ENCODE measurements around the gene NELFA.

NELFA gene

DNA sequence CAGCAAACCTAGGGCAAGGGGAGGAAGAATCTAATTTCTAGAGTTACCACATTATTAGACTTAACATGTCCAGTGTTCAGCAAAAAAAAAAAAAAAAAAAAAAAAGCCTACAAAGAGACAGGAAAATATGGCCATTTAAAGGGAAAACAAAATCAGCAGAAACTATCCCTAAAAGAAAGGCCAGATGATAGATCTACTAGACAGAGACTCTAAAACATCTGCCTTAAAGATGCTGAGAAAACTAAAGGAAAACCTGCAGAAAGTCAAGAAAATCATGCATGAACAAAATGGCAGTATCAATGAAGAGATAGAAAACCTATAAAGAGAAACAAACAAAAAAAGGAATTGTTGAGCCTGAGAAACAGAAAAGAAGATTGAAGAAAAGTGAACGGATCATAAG, 43.8 kb downstream of the NELFA start:
- no peak for DNase-seq (ENCODE audit: low read depth, low spot score)

DNA sequence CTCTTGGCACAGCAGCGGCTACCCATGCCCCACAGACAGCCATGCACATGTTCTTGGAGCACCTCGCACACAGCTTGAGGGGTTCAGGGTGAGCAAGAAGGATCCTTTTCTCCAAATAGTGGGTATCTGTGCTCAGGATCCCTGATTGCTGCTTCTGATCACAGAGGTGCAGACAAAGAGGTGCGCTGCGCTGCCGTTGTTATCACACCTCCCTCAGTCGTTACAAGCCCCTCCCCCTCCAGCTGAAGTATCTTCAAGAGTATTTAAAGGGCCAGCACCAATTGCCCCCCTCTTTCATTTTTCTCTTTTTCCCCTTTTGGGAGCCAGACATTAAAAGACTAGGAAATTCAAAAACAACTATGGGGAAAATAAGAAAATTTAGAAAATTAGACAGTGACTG, 44.3 kb downstream of the NELFA start:
- no peak for DNase-seq (ENCODE audit: low read depth, low spot score)

DNA sequence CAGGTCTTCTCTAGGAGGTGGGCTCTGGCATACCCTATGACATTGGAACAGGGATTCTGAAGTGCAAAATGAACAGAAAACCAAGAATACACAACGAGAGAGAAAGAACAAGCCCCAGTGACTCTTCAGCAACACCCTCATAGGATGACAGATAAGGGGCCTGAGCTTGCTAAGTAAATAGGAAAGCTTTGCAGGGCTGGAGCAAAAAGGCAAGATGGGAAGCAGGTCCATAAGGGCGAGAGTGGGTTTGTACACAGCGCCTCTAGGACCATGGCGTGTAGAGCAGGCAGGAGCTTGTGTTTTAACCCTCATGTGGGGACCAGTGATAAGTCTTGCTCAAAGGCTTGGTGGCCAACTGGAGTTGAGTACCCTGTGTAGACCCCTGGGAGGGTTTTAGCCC, 45.8 kb downstream of the NELFA start:
- DNase-seq (ENCODE audit: low read depth, low spot score), result no peak

- DNase-seq (ENCODE audit: low read depth, low spot score), result no peak
Measured at GRCh38 chr4:1961563-1961962, 47.2 kb downstream of the NELFA start.

DNA sequence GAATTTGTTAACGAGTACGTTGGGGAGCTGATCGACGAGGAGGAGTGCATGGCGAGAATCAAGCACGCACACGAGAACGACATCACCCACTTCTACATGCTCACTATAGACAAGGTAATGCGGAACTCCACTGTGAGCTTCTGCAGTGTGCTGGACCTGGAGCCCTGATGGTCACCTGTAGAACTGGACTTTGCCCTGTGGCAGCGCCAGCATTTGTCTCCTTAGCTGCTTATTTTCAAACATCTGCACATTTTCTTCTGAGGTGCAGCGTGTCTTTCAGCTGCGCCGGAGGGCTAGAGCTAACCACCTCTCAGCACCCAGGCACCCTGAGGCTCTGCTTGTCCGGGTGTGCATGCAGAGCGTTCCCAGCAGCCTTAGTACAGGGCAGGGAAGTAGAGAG, 47.7 kb downstream of the NELFA start:
- DNase-seq (ENCODE audit: low read depth, low spot score), result no peak

- DNase-seq (ENCODE audit: low read depth, low spot score), result no peak
Measured at GRCh38 chr4:1960170-1960825, 48.5 kb downstream of the NELFA start.

GRCh38 chr4:1959104-1959384, 49.7 kb downstream of the NELFA start:
- no peak for DNase-seq (ENCODE audit: low read depth, low spot score)

DNA sequence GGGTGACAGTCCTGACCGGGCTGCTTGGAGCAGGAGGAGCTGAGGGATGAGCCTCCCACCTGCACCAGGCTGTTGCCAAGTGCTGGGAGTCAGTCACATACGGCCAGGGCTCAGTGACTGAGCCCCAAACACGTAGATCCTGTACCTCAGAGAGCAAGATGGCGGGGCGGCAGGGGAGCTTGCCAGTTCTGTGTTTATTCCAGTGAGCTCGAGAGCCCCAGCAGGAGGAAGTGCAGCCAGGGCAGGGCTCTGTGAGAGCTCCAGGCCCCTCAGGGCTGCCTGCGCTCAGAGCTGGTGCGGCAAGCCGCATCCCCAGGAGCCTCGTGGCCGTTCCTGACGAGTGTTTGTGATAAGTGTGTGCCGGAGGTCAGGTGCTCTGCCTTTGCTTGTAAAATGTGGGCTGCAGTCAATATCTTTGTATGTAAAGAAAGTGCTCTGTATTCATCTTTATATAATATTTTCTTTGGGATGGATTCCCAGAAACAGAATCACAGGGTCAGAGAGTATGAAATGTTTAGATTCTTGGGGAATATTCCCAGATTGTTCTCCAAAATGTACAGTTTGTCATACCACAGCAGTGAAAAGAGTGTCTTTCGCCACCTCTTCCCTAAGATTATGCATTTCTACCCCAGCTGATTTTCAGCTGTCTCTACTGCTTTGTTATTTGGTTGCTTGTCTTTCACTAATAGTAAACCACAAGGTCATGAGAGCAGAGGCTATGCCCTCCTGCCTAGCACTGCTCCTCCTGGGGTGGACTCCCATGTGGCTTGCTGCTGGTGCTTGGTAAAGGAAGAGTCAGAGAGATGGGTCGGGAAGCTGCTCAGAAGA, 50.3 kb downstream of the NELFA start:
- DNase-seq (ENCODE audit: low read depth, low spot score), result no peak

DNA sequence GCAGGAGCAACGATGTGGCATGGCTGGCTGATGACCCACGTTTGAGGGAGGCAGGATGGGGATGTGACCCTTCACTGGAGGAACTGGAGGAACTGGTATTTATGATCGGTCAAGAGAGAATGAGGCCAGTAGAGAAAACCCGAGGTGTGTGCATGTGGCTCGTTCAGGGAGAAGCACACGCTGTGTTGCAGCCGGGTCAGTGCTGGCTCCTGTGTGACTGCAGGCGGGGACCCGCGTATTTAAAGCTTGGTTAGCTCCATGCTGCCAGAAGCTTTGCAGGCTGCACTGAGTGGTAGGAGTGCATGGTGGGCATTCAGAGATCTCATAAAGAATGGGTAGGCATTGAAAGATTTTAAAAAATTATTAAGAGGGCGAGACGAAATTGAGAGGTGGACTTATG, 52.1 kb downstream of the NELFA start:
- DNase-seq (ENCODE audit: low read depth, low spot score), result no peak

GRCh38 chr4:1953335-1953734, 55.4 kb downstream of the NELFA start:
- DNase-seq (ENCODE audit: low read depth, low spot score), result no peak

DNA sequence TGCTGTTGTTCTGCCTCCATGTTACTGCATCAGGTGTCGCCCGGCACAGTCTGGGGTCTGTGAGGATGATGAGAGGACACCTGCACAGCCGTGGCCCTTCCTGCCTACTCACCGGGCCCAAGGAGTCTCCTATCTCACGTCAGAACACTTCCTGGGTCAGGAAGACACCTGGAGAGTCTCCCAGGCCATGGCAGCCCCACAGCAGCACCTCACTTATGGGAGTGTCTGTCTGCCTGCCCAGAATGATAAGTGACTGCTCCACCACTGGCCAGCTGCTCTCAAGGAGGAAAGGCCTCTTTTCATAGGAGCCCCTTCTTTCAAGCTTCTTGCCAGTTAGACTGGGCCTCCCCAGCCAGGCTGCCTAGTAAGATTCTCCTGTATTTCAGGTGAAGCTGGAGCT, 56.1 kb downstream of the NELFA start:
- DNase-seq (ENCODE audit: low read depth, low spot score), result no peak

DNA sequence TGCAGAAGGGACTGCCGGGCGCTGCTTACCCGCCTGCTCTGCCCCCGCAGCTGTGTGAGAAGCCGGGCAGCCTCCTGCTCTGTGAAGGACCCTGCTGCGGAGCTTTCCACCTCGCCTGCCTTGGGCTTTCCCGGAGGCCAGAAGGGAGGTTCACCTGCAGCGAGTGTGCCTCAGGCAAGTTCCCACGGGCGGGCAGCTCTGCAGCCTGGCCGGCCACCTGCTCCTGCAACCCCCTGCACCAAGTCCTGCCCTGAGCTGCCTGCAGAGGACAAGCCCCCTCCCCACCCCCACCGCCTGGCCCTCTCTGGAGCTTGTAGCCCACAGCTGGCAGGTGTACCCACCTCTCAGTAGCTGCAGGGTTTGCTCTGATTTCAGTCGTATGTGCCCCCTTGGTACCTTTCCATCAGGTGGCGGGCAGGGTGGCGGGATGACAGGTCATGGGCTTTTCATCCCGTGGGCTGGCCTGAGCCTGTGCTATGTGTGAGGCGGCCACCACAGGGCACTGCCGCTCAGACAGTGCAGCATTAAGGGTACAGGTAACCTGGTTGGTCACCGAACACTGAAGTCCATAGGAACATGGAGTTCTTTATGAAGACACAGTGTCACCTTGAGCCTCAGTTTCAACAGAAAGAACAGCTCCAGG, 56.6 kb downstream of the NELFA start:
- DNase-seq (ENCODE audit: low read depth, low spot score), result no peak

GRCh38 chr4:1950369-1950768, 58.4 kb downstream of the NELFA start:
- no peak for DNase-seq (ENCODE audit: low read depth, low spot score)

DNA sequence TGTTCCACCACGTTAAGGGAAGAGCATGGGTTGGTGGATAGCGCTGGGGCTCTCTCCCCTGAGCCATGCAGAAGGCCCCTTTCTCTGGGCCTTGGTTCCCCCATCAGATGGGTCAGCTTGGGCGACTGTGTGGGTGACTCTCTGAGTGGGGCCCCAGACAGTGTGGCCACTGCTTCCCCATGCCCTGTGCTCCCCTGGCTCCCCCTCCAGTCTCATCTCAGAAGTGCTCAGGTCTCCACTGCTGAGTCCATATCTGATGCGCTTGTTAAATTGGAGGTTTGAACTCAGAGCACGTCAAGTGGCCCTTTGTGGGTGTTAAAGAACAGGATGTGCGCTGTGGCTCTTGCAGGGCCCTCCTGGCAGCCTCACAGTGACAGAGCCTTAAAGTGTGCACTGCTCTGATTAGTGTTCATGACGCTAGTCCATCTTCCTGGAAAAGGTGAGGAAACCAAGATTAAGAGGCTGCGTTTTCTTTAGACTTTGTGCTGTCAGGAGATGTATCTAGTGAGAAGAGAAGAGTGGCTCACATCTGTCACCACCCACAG, 59.8 kb downstream of the NELFA start:
- DNase-seq (ENCODE audit: low read depth, low spot score), result no peak

DNA sequence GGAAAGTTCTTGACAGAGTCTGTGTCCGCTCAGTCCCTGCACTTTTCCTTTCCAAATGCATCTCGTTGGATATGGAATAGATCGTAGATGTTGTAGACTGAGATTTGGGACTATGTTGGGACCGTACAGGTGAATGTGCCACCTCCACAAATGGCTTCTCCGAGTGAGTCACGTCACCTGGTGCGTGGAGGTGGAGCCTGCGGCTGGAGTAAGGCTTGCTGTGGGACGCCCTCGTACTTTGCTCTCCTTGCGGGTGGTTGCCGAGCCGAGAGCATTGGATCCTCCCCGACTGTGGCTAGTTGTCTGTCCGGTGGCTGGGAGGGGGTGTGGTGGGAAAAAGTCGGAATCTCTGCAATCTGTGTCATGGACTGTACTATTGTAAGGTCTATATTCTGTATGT, 60.5 kb downstream of the NELFA start:
- DNase-seq (ENCODE audit: low read depth, low spot score), result no peak

DNA sequence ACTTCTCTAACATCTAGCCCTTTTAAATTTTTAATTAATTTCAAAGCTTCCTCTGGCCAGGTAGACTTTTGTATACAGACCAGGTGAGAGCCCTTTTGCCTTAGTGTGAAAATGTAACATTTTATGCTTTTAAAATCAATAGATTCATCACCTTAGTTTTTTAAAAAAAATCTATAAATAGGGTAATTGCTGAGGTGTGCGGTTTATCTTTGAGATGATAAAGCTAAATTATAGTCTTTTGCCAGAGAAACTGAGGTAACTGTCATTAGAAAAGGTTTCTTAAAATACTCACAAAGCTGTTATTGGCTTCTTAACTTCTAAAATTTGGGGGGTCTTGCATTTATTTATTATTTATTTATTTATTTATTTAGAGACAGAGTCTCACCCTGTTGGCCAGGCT, 62.9 kb downstream of the NELFA start:
- DNase-seq (ENCODE audit: low read depth, low spot score), result no peak

GRCh38 chr4:1945124-1945895, 63.5 kb downstream of the NELFA start:
- DNase-seq (ENCODE audit: low read depth, low spot score), result no peak

GRCh38 chr4:1943928-1944327, 64.8 kb downstream of the NELFA start:
- DNase-seq (ENCODE audit: low read depth, low spot score), result no peak

DNA sequence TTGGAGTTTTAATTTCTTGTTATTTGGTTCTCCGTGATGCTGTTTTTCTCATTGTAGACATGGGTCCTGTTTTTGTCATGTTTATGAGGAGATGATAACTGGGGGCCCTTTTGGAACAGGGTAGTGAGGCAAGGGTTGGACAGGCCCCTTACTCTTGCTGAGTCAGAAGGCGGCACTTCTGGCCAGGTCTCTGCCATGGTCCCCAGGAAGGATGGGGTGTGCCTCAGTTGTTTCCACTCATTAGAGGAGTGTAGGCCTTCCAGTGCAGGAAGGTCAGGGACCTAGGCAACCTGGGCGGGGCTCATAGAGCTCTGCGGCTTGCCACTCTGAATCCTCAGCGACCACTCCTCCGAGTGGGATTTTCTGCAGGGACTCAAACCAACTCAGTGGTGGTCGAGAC, 68.2 kb downstream of the NELFA start:
- DNase-seq (ENCODE audit: low read depth, low spot score), result no peak

DNA sequence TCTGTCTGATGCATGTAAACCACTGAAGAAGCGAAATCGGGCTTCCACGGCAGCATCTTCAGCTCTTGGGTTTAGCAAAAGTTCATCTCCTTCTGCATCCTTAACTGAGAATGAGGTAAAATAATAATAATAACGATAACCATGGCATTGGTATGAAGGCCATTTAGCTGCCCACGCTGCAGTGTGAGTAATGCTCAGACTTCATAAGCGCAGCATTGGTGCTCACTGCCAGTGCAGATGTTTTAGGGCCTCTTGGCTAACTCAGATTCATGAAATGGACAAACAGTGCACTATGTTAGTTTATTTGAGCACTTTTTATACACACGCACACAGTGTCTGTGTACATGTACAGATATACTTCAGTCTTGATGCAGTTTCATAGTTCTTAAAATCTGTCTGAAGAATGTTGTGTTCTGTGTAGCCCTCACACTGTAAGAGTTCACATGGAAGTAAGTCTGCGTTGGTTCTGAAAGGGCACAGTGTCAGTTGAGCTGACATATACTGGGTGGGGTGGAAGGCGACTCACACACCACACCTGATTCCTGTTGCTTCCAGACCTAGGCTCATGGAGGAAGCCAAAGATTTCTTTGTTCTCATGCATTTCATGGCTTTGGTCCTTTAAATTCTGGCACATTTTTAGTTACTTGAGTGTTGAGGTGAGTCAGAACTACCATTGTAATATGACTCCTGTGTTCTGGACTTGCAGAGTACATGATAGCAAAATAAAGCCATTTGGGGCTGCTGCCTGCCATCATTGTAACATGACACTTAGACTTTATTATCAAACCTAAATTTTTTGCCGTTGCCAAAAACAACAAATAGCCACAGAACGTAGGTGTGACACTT, 68.9 kb downstream of the NELFA start:
- peak; percentile 51 for DNase-seq (ENCODE audit: low read depth, low spot score)

DNA sequence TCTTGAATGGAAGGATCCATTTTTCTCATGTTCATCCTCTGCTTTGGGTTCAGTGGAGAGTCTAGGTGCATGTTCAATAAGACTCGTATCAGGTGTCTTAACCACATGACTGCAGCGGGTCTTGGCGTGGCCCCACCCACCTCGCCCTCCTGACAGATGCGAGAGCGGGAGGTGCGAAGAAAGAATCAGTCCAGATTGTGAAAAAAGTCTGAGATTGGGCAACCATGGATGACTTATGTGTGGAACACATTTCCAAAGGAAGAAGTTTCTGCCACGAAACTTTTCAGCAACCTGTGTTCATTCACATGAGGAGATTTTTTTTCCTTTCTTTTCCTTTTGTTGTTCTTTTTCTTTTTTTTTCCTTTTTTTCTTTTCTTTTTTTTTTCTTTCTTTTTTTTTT, 70.7 kb downstream of the NELFA start:
- DNase-seq (ENCODE audit: low read depth, low spot score), result no peak

Data from smooth muscle cell of the brain vasculature (primary cell).